Endothelial cell of umbilical vein (primary cell): ENCODE measurements around the gene PFDN4. TPM values are rescaled to one million over a fixed set of nuclear protein-coding genes. Genes with fewer than 3 reads are reported as not detected.

Experiments
- BruUV-seq: library from RNA; stranded (reverse); fragments of 400-500 nt; replicated peaks from 2 replicates; lab custom pipeline; 2021; lab: Mats Ljungman, UMichigan
- CTCF ChIA-PET: fragments of 300-600, 350-600 bp; sonication (Branson Sonifier 250); formaldehyde crosslinking; loops from one replicate; lab custom pipeline; 2021; ENCODE audit warnings: antibody characterized with exemption, inconsistent platforms; lab: Charles Lee
- POLR2A ChIA-PET: fragments of 300-600, 350-600 bp; sonication (Branson Sonifier 250); formaldehyde crosslinking; loops from one replicate; lab custom pipeline; 2021; ENCODE audit warnings: antibody characterized with exemption, inconsistent platforms; lab: Charles Lee
- DNase-seq: peaks from one replicate; pipeline ENCODE4 v3.0.0-alpha.2; 2011; ENCODE audit warnings: low read depth, low spot score
- FAIRE-seq: peaks from 2 replicates; lab custom pipeline; 2011; peaks lifted over from hg19 to GRCh38; lab: Jason Lieb, UNC
- H2AFZ ChIP-seq: 2 replicates; pipeline ENCODE4 v1.6.0; 2012; ENCODE audit warnings: low read depth, low read length, control low read depth, inconsistent platforms
- H3K27ac ChIP-seq: 2 replicates; pipeline ENCODE4 v1.5.1; 2011; ENCODE audit warnings: low read depth, mild to moderate bottlenecking, control low read depth, low read length, moderate library complexity; ENCODE audit not compliant: insufficient read depth
- H3K27me3 ChIP-seq, 2 experiments: 2 replicates each; pipeline versions ENCODE4 v1.6.0 to v1.6.1; 2011; ENCODE audit warnings: low read length in 2 of 2, mixed read lengths in 1 of 2; ENCODE audit not compliant: control insufficient read depth in 2 of 2, insufficient read depth in 2 of 2
- H3K36me3 ChIP-seq, 2 experiments: 2 replicates in 1 of 2; 3 replicates in 1 of 2; pipeline ENCODE4 v1.5.1; 2011; ENCODE audit warnings: low read length in 2 of 2, mild to moderate bottlenecking in 1 of 2, moderate library complexity in 1 of 2; ENCODE audit not compliant: control insufficient read depth in 2 of 2, insufficient read depth in 2 of 2; ENCODE audit errors: extremely low read depth in 1 of 2
- H3K4me1 ChIP-seq: 3 replicates; pipeline ENCODE4 v1.5.1; 2011; ENCODE audit warnings: mild to moderate bottlenecking, low read length; ENCODE audit not compliant: control insufficient read depth, insufficient read depth; ENCODE audit errors: extremely low read depth
- H3K4me2 ChIP-seq: 2 replicates; pipeline ENCODE4 v1.6.1; 2011; ENCODE audit warnings: low read length, control low read depth, mixed read lengths; ENCODE audit not compliant: insufficient read depth
- H3K4me3 ChIP-seq, 3 experiments: fragments of 200-600 bp in 1 of 3; sonication (generic), shearing (Covaris generic) in 1 of 3; replicated peaks in 1 of 3; 2 replicates each; pipeline ENCODE4 v1.5.1; 2011 to 2016; ENCODE audit warnings: control low read depth in 3 of 3, low read length in 3 of 3, mild to moderate bottlenecking in 2 of 3, inconsistent platforms in 1 of 3, low read depth in 1 of 3, moderate library complexity in 1 of 3; ENCODE audit not compliant: insufficient read depth in 1 of 3
- H3K79me2 ChIP-seq: 2 replicates; pipeline ENCODE4 v1.6.0; 2012; ENCODE audit warnings: low read length, inconsistent platforms; ENCODE audit not compliant: control insufficient read depth, insufficient read depth
- H3K9ac ChIP-seq: replicated peaks from 2 replicates; pipeline ENCODE3; 2011; ENCODE audit warnings: low read length, control low read depth; ENCODE audit not compliant: insufficient read depth; ENCODE audit errors: extremely low read depth
- H3K9me1 ChIP-seq: replicated peaks from 3 replicates; pipeline ENCODE4 v1.6.0; 2011; ENCODE audit warnings: mild to moderate bottlenecking, low read length; ENCODE audit not compliant: control insufficient read depth, insufficient read depth; ENCODE audit errors: extremely low read depth
- H3K9me3 ChIP-seq: replicated peaks from 2 replicates; pipeline ENCODE4 v1.5.1; 2012; ENCODE audit warnings: low read length, inconsistent platforms; ENCODE audit not compliant: control insufficient read depth, insufficient read depth
- H4K20me1 ChIP-seq: replicated peaks from 2 replicates; pipeline ENCODE3; 2011; ENCODE audit warnings: mild to moderate bottlenecking, low read length; ENCODE audit not compliant: control insufficient read depth, insufficient read depth; ENCODE audit errors: extremely low read depth
- CTCF ChIP-seq, 2 donors: IDR thresholded peaks; 1 replicate in 1 of 2; 2 replicates in 1 of 2; pipeline ENCODE4 v1.5.1; 2011; ENCODE audit warnings: low read length in 2 of 2, mild to moderate bottlenecking in 2 of 2, moderate library complexity in 2 of 2, control low read depth in 1 of 2, inconsistent platforms in 1 of 2, low read depth in 1 of 2; ENCODE audit not compliant: insufficient read depth in 1 of 2; ENCODE audit errors: extremely low read depth in 1 of 2
- EZH2 ChIP-seq: IDR thresholded peaks from 2 replicates; pipeline ENCODE4 v1.6.1; 2012; ENCODE audit warnings: borderline replicate concordance, low read depth, mild to moderate bottlenecking, moderate library complexity, low read length, inconsistent platforms; ENCODE audit not compliant: severe bottlenecking
- FOS ChIP-seq: IDR thresholded peaks from 2 replicates; pipeline ENCODE4 v1.6.1; 2011; ENCODE audit warnings: mild to moderate bottlenecking, low read length, moderate library complexity, borderline replicate concordance; ENCODE audit not compliant: insufficient read depth
- GATA2 ChIP-seq: IDR thresholded peaks from 2 replicates; pipeline ENCODE4 v1.7.0; 2011; ENCODE audit warnings: low read depth, mild to moderate bottlenecking, moderate library complexity, mixed read lengths, low read length; ENCODE audit not compliant: insufficient read length, insufficient read depth
- JUN ChIP-seq: IDR thresholded peaks from 2 replicates; pipeline ENCODE4 v1.6.1; 2011; ENCODE audit warnings: borderline replicate concordance, low read depth; ENCODE audit not compliant: insufficient read length, insufficient read depth
- MYC ChIP-seq: IDR thresholded peaks from one replicate; pipeline ENCODE4 v1.6.1; 2011; ENCODE audit warnings: mild to moderate bottlenecking, low read depth, low read length
- POLR2A ChIP-seq: IDR thresholded peaks from 2 replicates; pipeline ENCODE4 v1.6.1; 2012; ENCODE audit warnings: low read depth, mild to moderate bottlenecking, control low read depth, low read length
- POLR2AphosphoS5 ChIP-seq: IDR thresholded peaks from 2 replicates; pipeline ENCODE4 v1.6.1; 2012; ENCODE audit warnings: low read depth, mild to moderate bottlenecking, control low read depth, low read length, moderate library complexity; ENCODE audit not compliant: insufficient read depth
- dilution Hi-C: fragments of 300-500 bp; cut with MboI; formaldehyde crosslinking; loops from one replicate; pipeline ENCODE4 v1.15.0; 2019; ENCODE audit warnings: low sequenced_read_pairs; ENCODE audit not compliant: extremely low pct_ligation_motif_present
- intact Hi-C: fragments of 100-400 bp; cut with micrococcal nuclease; formaldehyde crosslinking; loops from one replicate; pipeline ENCODE4 v1.10.0; 2022
- polyA plus RNA-seq, 4 experiments: library from polyadenylated mRNA; depleted of rRNA in 3 of 4; stranded (reverse) in 3 of 4; unstranded in 1 of 4; fragments of >200 nt; gene quantifications; 2 replicates each; pipeline versions ENCODE4 v1.2.1 to v1.2.3, GENCODE V29; 2011 to 2012; ENCODE audit warnings: missing spikeins in 1 of 4
- total RNA-seq: library from RNA; stranded (reverse); gene quantifications from 2 replicates; pipeline ENCODE4 v1.2.3, GENCODE V29; 2021

The PFDN4 gene
- total and polyA plus RNA-seq, 2 donors (not counting 3 experiments of a cell fraction or from before 2014, with no cell fraction given) = 17.5 to 44.2 TPM

GRCh38 chr20:54268941-54269340 lies 61.1 kb downstream of the PFDN4 start:
- no peak for DNase-seq

More at GRCh38 chr20:54268941-54269340, 61.1 kb downstream of the PFDN4 start:
- Histone ChIP-seq H3K4me1 (no peaks in the 10 kb centered on the region), H4K20me1 (no peaks in the 10 kb centered on the region), H3K9me1 (no peaks in the 10 kb centered on the region), H2AFZ (no peak overlapping the region), H3K27me3 (peaks cover 3 to 5% of the 10 kb centered on the region in 2 experiments), H3K4me2 (no peak overlapping the region), H3K9ac (no peak overlapping the region), H3K79me2 (no peaks in the 10 kb centered on the region), H3K9me3 (no peaks in the 10 kb centered on the region), H3K4me3 (no peak overlapping the region), H3K27ac (no peak overlapping the region), H3K36me3 (no peaks in the 10 kb centered on the region)
- BruUV-seq = no TSS peak
- ChIA-PET POLR2A (no interaction called here), CTCF (no interaction called here)
- no peak for FAIRE-seq
- TF ChIP-seq POLR2AphosphoS5 = no peak
- TF ChIP-seq POLR2A = no peak
- no peak for TF ChIP-seq MYC
- no peak for TF ChIP-seq CTCF (IDR thresholded peaks at IDR 0.05; ENCODE audit: extremely low read depth in 1 of 2, insufficient read depth in 1 of 2, low read depth in 1 of 2, low read length in 2 of 2)
- TF ChIP-seq GATA2 = no peak
- TF ChIP-seq JUN = no peak
- no peak for TF ChIP-seq FOS
- TF ChIP-seq EZH2 = no peak
- intact Hi-C loops = no loop called here
- dilution Hi-C loops = no loop called here

Other genes with a start within 250 kb of the PFDN4 start
- not detected in 2 replicates for gene BCAS1, start 137.5 kb upstream of the PFDN4 start, total RNA-seq
- gene BCAS1, start 137.5 kb upstream of the PFDN4 start, polyA plus RNA-seq = not detected in 2 replicates
- not detected in 2 replicates for gene CYP24A1, start 34.1 kb upstream of the PFDN4 start, total RNA-seq
- not detected in 2 replicates for gene CYP24A1, start 34.1 kb upstream of the PFDN4 start, polyA plus RNA-seq